Gastroesophageal sphincter (tissue), 4 donors: ENCODE data around the gene PRRX2. TPM values are rescaled to one million over a fixed set of nuclear protein-coding genes. Genes with fewer than 3 reads are reported as not detected.
"Not testable (repeated sequence)": the region's sequence is repeated elsewhere in the genome, so short reads cannot be mapped to it uniquely, and the experiment has no call there.

Experiments
- ATAC-seq: fragments of 150-250 bp; one replicate; pipeline ENCODE4 v1.9.1; 2016; ENCODE audit warnings: mild to moderate bottlenecking, moderate library complexity
- H3K27ac ChIP-seq, 4 donors: fragments of 200-600 bp; sonication (generic) in 3 of 4; 1 replicate in 3 of 4; 2 replicates in 1 of 4; pipeline ENCODE4 v1.5.1; 2016 to 2019
- H3K27me3 ChIP-seq: fragments of 200-600 bp; sonication (generic); one replicate; pipeline ENCODE4 v1.5.1; 2019
- H3K36me3 ChIP-seq, 2 donors: fragments of 200-600 bp; sonication (generic); one replicate each; pipeline ENCODE4 v1.5.1; 2019; ENCODE audit warnings: control low read depth in 1 of 2
- H3K4me1 ChIP-seq, 3 donors: fragments of 200-600 bp; sonication (generic); 1 replicate in 2 of 3; 2 replicates in 1 of 3; pipeline ENCODE4 v1.5.1; 2016 to 2019; ENCODE audit warnings: control low read depth in 2 of 3
- H3K4me3 ChIP-seq, 2 donors: fragments of 200-600 bp; sonication (generic); one replicate each; pipeline ENCODE4 v1.5.1; 2019; ENCODE audit warnings: mild to moderate bottlenecking in 1 of 2, moderate library complexity in 1 of 2
- H3K9me3 ChIP-seq, 3 donors: fragments of 200-600 bp; sonication (generic); one replicate each; pipeline ENCODE4 v1.5.1; 2017 to 2019; ENCODE audit warnings: control low read depth in 2 of 3
- EP300 ChIP-seq: sonication (generic); formaldehyde crosslinking; IDR thresholded peaks from one replicate; pipeline ENCODE4 v1.6.1; 2017; ENCODE audit warnings: antibody characterized with exemption, mild to moderate bottlenecking
- POLR2A ChIP-seq, 2 donors: fragments of 450-650 bp; IDR thresholded peaks; one replicate each; pipeline ENCODE4 v1.6.1; 2017; ENCODE audit warnings: antibody characterized with exemption in 2 of 2, mild to moderate bottlenecking in 2 of 2, moderate library complexity in 1 of 2
- POLR2AphosphoS5 ChIP-seq: sonication (generic); formaldehyde crosslinking; IDR thresholded peaks from one replicate; pipeline ENCODE4 v1.6.1; 2017; ENCODE audit warnings: antibody characterized with exemption
- WGBS, 2 donors: methylation state at CpG; one replicate each; pipeline ENCODE4 v1.1.5; 2018; ENCODE audit warnings: low coverage in 1 of 2; 5-methylcytosine and 5-hydroxymethylcytosine counted together
- total RNA-seq, 4 donors: library from RNA; depleted of rRNA; stranded (reverse); fragments of >200 nt; gene quantifications; one replicate each; pipeline ENCODE4 v1.1.0, GENCODE V29; 2016
- TF ChIP-seq, protein P1 (sequence below), 4 experiments: fragments of 200-600 bp in 2 of 4; fragments of 450-650 bp in 2 of 4; sonication (generic) in 1 of 4; IDR thresholded peaks; one replicate each; pipeline ENCODE4 v1.5.1; 2017 to 2019; ENCODE audit warnings: antibody characterized with exemption in 4 of 4, mild to moderate bottlenecking in 2 of 4, moderate library complexity in 2 of 4

PRRX2 gene
- total RNA-seq, 4 donors from 2014 or later: 0.93 to 12.1 (median 7.1) TPM

- TF ChIP-seq EP300: no peak
- TF ChIP-seq, protein P1, sequence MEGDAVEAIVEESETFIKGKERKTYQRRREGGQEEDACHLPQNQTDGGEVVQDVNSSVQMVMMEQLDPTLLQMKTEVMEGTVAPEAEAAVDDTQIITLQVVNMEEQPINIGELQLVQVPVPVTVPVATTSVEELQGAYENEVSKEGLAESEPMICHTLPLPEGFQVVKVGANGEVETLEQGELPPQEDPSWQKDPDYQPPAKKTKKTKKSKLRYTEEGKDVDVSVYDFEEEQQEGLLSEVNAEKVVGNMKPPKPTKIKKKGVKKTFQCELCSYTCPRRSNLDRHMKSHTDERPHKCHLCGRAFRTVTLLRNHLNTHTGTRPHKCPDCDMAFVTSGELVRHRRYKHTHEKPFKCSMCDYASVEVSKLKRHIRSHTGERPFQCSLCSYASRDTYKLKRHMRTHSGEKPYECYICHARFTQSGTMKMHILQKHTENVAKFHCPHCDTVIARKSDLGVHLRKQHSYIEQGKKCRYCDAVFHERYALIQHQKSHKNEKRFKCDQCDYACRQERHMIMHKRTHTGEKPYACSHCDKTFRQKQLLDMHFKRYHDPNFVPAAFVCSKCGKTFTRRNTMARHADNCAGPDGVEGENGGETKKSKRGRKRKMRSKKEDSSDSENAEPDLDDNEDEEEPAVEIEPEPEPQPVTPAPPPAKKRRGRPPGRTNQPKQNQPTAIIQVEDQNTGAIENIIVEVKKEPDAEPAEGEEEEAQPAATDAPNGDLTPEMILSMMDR (IDR thresholded peaks at IDR 0.05): no peak
- TF ChIP-seq POLR2A (IDR thresholded peaks at IDR 0.05): no peak
- no peak for TF ChIP-seq POLR2AphosphoS5
- Histone ChIP-seq H3K4me1 (peaks cover 0 to 12% (median 0%) of the 10 kb centered on the region in 3 donors), H3K4me3 (no peak overlapping the region), H3K36me3 (no peaks in the 10 kb centered on the region), H3K27me3 (no peaks in the 10 kb centered on the region), H3K27ac (no peak overlapping the region), H3K9me3 (no peaks in the 10 kb centered on the region)
- 91 to 100% methylated on average over 2 to 4 of the region's 7 CpGs for WGBS, 2 donors
- ATAC-seq: no peak
Measured at GRCh38 chr9:129655696-129656095, 9.8 kb upstream of the PRRX2 start.

DNA sequence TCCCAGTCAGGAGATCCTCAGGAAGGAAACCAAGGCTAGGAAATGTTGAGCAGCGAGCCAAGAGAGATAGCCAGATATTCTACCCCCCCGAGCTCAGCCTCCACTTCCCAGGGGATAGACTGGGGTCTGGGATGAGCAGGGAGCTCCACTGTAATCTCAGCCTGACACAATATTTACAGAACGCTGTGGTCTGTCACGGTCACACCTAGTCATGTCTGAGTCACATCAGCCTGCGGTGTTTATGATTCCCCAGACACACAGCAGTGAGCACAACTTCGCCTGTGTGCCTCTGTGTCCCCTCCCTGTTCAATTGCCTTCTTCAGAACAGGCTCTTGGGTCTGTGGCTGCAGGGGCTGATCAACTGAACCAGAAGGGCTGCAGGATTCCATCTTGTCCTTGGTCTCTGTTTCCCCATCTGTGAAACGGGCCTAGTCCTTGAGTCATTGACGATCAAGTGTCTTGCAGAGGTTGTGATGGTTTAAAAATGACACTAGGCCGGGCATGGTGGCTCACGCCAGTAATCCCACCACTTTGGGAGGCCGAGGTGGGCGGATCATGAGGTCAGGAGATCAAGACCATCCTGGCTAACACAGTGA is 8.6 kb upstream of the PRRX2 start:
- WGBS, 2 donors: 80% methylated on average over 2 of the region's 12 CpGs; no CpG with 5 or more reads in 1 of the 2 donors
- Histone ChIP-seq H3K4me1 (peaks cover 0 to 12% (median 0%) of the 10 kb centered on the region in 3 donors), H3K4me3 (no peak overlapping the region), H3K27me3 (no peaks in the 10 kb centered on the region), H3K36me3 (no peaks in the 10 kb centered on the region), H3K9me3 (no peaks in the 10 kb centered on the region), H3K27ac (no peak overlapping the region)
- no peak for TF ChIP-seq POLR2AphosphoS5
- no peak for TF ChIP-seq EP300
- TF ChIP-seq, protein P1 (IDR thresholded peaks at IDR 0.05): no peak
- TF ChIP-seq POLR2A (IDR thresholded peaks at IDR 0.05): no peak
- ATAC-seq: no peak

GRCh38 chr9:129661029-129661428 is 4.4 kb upstream of the PRRX2 start:
- Histone ChIP-seq H3K9me3 (no peaks in the 10 kb centered on the region), H3K36me3 (no peaks in the 10 kb centered on the region), H3K27ac (no peak overlapping the region), H3K4me1 (peaks cover 0 to 11% (median 6%) of the 10 kb centered on the region in 3 donors), H3K4me3 (no peak overlapping the region), H3K27me3 (peaks cover 26% of the 10 kb centered on the region)
- WGBS, 2 donors: 78 to 87% methylated on average over 1 to 2 of the region's 2 CpGs
- ATAC-seq: no peak
- TF ChIP-seq POLR2A (IDR thresholded peaks at IDR 0.05) (no peak), POLR2AphosphoS5 (no peak), EP300 (no peak)
- TF ChIP-seq, protein P1 (IDR thresholded peaks at IDR 0.05): no peak

DNA sequence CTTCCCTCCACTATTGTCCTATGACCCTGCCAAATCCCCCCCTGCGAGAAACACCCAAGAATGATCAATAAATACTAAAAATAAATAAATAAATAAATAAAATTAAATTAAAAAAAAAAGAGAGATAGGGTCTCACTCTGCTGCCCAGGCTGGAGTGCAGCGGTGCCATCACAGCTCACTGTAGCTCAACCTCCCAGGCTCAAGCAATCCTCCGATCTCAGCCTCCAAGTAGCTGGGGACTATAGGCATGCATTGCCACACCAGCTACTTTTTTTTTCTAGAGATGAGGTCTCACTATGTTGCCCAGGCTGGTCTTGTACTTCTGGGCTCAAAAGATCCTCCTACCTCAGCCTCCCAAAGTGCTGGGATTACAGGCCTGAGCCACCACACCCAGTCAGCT is 3.2 kb upstream of the PRRX2 start:
- ATAC-seq, H3K27ac ChIP-seq, H3K9me3 ChIP-seq, H3K36me3 ChIP-seq, H3K4me3 ChIP-seq: not testable (repeated sequence)
- Histone ChIP-seq H3K27me3 (peaks cover 38% of the 10 kb centered on the region), H3K4me1 (peaks cover 0 to 23% (median 9%) of the 10 kb centered on the region in 3 donors)
- WGBS, 2 donors: 39 to 63% methylated on average over 2 of the region's 3 CpGs

DNA sequence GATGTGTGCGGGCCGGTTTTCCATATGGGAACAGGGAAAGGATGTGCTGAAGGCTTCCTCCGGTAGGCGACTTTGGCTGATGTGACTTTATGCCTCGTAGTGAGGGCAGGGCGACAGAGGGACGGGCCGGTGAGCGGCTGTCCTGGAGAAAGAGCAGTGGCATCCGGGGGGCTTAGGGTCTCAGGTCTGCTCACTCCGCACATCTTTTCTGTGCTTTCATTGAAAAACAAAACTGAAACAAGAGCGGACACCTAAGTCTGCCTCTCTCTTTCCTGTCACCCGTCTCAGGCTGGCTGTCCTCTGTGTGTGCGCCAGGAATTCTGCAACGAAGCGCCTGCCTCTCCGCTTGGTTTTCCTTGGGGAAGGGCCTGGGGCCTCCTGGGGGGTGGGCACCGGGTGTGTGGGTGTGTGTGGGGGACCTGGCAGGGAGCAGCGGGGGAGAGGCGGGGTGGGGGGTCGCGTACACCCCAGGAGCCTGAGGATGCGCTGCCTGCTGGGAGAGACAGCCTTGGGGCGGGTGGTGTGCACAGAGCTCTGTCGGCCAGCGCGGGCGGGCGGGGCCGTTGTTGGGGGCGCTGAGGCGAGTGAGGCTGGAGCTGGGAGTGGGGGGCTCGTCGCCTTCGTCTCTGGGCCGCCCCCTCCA is 580 bp upstream of the PRRX2 start:
- ATAC-seq: peak; percentile 42
- WGBS, 2 donors: 40 to 43% methylated on average over 1 to 12 of the region's 36 CpGs

More for the DNA sequence above, 580 bp upstream of the PRRX2 start:
- no peak for TF ChIP-seq EP300
- no peak for TF ChIP-seq POLR2AphosphoS5
- TF ChIP-seq, protein P1 (IDR thresholded peaks at IDR 0.05): no peak
- no peak for TF ChIP-seq POLR2A (IDR thresholded peaks at IDR 0.05)
- Histone ChIP-seq H3K27ac (peak overlapping the region in 1 of 4 donors; percentile 64), H3K4me1 (peaks cover 0 to 23% (median 9%) of the 10 kb centered on the region in 3 donors), H3K36me3 (no peaks in the 10 kb centered on the region), H3K9me3 (no peaks in the 10 kb centered on the region), H3K4me3 (peak overlapping the region; percentile 4 to 55), H3K27me3 (peaks cover 49% of the 10 kb centered on the region)
